Femur (tissue), 1 donor: ENCODE results near the gene CLIC3.
A peak's percentile ranks its signal among the peaks of the same experiment; 100 is the strongest.

Source experiments
- DNase-seq: peaks from one replicate; pipeline ENCODE4 v3.0.0-alpha.2; 2017

The CLIC3 gene

DNA sequence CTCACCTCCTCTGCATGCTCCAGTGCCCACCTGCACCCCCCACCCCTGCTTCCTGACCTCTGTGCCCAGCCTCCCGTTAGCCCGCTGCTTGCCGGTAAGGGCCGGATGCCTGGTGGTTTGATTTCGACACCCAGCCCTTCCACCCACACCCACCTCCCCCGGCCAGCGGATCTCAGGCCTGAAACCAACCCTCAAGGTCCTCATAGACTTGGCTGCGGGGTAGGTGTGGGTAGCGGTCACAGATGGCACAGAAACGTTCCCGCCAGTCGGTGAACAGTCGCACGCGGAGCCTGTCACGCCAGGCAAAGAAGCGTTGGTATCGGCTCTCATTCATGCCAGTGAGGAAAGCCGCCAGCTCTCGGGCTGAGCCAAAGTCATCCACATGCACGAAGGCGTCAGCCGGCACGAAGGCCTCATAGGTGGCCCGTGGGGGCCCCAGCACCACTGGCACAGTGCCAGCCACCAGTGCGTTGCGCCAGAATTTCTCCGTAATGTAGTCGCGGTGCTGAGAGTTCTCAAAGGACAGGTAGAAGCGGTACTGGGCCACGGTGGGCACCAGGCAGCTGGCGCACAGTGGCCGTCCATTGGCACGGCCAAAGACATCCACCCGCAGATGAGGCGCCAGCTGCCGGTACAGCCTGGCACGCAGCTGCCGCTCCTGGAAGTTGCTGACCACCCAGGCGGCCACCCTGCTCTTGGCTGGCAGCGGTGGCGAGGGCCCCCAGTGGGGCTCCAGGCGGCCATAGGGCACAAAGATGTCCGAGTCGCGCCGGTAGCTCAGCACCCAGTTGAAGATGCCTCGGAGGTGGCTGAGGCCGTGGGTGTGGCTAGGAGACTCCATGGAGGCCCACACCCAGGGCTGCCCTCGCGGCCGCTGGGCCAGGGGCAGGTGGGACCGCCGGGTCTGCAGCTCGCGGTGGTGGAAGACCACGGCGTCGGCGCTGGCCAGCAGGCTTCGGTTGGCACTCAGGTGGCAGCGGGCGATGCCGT is 34.5 kb upstream of the CLIC3 start:
- no peak for DNase-seq

- DNase-seq = no peak
Measured at GRCh38 chr9:137030006-137030405, 33.6 kb upstream of the CLIC3 start.

DNA sequence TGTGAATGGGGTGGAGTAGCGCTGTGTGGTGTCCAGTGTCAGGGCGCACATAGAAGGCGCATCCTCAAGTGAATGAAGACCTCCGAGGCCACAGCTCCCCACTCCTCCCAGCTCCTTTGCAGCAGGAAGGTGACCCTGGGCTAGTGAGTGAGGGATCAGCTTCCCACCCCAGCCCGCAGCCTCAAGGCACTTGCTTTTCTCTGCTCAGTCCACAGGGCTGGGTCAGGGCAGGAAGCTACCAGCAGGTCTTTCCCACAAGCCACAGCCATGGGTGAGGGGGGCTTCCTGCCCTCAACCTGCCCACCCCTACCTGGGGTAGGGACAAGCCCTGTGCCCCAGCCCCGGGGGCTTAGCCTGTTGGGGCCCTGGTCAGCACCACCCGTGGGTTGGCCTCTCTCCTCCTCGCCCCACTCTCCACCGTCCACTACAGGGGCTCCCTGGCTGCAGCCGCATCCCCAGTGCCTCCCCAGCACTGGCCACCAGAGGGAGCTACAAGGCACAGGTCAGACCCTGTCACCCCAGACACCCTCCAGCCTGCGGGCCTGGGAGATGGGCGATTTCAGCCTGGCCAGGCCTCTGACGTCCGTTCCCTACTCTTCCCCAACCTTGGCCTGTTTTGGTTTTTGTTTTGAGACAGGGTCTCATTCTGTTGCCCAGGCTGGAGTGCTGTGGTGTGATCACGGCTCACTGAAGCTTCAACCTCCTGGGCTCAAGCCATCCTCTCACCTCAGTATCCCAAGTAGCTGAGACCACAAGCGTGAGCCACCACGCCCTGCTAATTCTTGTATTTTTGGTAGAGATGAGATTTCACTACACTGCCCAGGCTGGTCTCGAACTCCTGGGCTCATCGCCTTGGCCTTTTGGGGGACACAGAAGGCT is 32.9 kb upstream of the CLIC3 start:
- DNase-seq = peak; percentile 75

GRCh38 chr9:137028263-137029057 is 32.1 kb upstream of the CLIC3 start:
- peak; percentile 67 for DNase-seq

DNA sequence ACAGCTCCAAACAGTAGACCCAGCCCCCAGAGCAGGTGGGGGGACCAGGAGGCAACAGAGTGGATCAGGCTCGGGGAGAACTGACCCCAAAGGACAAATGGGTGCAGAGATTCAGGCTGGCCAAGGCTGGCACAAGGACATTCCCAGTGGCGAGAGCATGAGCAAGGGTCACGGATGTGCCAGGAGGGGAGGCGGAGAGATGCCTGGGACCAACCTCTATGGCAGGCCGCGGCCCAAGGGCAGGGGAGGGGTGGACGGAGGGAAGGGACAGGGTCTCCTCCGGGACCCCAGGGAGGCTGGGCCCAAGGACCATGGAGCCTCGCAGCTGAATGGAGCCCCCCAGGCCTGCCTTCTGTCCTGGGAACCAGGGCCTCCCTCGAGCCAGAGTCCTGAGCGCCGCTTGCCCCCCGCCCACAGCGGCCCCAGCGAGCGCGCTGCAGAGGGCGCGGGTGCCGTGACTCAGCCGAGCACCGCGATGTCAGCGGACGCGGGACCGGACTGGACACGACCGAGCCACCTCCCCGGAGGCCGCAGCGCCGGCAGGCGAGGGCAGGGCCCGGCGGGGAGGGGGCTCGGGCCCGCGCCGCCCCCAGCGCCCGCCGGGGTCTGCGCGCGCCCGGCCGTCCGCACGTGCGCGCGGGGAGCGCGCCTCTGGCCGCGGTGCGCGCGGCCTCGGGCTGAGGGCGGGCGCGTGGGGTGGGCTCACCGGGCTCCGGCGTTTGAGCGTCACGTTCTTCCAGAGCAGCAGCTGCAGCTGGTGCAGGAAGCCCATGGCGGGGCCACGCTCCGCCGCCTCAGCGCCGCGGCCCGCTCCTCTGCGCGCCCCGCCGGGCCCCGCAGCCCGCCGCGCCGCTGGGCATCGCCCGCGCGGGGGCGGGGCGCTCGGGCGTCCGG is 31.2 kb upstream of the CLIC3 start, which contains the start of gene ABCA2:
ABCA2 (minus strand) TSS at position 869 of the 894 bp plus-strand sequence; CDS start at position 772, 97 bp downstream.
- DNase-seq = no peak

DNA sequence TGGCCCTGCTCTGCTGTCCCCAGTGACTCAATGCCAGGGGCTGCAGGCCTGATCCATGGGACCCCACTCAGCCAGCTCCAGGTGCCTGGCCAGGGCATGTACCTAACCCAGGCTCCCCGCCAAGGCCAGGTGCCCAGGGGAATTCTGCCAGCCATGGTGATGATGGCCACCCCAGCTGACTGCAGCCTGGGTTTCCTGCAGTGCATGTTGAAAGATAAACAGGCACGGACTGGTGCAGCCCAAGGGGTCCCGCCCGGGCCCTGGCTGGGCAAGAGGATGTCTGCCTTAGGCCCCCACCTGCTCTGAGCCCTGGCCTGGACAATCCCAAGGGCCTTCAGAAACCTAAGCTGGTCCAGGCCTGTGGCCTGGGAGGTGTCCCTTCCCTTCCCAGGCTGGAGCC is 30.5 kb upstream of the CLIC3 start:
- no peak for DNase-seq

DNA sequence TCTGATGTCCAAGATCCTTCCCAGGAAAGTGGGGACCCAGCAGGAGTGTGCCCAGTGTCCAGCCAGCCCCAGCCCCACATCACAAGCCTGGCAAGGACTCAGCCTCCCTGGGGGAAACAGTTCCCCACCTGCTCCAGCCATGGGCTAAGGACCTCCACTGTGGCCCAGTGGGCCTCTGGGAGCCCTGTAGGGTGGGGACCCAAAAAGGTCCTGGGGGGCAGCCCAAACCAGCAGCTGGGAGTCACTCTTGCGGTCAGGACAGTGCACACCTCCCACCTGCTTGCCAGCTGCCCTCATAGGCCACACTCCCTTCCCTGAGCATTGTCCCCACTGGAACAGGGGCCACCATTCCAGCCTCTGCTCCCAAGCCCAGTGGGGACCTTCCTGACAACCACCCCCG is 30.0 kb upstream of the CLIC3 start:
- DNase-seq = no peak

GRCh38 chr9:137025517-137025966 is 29.2 kb upstream of the CLIC3 start:
- no peak for DNase-seq

DNA sequence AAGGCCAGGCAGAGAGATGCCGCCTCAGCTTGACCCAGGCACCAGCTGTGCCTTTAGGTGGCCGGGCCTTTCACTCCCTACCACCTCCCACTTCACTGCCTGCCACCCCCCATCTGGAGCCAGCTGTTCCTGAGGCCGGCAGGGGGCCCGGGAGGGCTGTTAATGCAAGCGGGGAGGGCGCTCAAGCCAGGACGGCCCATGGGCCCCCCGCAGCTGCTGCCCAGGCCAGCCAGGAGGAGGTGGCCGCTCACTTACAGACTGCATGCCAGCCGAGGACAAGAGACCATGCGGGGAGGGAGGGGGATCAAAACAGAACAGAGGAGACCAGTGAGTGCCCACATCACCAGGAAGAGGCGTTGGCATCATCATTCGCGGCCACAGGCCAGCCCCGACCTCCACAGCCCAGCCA is 27.2 kb upstream of the CLIC3 start:
- no peak for DNase-seq

DNA sequence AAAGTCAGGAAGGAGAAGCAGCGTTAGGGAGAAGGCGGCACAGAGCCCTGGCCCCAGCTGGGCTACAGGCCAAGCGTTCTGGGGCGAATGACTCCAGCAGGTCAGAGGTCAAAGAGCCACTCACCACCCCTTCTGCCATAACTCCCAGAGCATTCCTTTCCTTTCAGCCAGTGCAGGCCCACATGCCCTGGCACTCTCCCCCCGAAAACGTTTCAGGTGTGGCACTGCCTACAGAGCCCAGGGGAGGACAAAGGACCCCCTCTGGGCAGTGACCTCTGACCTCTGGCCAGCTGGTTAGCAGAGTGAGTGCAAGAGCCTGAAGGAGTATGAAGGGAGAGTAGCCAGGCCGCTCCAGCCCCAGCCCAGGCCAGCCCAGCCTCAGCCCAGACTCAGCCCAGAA is 26.8 kb upstream of the CLIC3 start:
- no peak for DNase-seq

- DNase-seq = no peak
Measured at GRCh38 chr9:137022662-137023008, 26.3 kb upstream of the CLIC3 start.

DNA sequence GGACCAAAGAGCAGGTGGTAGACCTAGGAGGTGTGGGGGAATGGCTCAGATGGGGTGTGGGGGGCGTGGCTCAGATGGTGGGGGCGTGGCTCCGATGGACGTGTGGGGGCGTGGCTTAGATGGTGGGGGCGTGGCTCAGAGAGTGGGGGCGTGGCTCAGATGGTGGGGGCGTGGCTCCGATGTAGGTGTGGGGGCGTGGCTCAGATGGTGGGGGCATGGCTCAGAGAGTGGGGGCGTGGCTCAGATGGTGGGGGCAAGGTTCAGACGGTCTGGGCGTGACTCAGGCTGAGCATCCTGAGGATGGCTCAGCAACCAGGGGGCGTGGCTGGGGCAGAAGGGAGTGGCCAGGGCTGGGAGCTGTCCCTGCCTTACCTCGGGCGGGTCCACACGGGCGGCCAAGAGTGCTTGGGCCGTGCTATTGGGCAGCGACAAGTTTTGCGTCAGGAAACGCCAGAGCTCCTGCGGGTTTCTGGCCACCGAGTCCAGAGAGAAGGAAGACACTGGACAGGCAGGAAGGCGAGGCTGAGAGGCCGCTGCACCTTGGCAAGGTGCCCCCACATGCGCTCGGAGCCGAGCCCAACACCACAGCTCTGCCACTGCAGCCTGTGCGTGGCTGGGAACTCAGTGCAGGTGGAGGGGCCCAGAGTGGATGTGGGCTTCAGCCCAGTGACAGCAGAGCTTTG is 25.8 kb upstream of the CLIC3 start:
- DNase-seq = no peak

DNA sequence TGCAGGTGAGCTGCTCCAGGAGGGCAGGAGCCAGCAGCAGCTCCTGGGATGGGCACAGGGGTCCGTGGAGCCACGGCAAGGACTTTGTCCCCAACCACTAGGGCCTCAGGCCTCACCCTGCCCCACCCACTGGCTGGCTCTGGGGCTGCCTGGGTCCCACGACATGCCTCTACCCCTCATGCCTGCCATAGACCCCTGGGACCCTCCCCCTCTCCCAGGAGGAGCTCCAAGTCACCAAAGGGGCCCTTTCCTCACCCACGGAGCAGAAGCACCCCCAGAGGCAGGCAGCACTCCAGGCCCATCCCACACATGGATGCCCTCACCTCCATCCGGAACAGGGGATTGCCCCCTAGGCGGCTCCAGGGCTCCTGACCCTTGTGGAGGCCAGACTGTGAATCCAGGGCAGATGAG is 25.2 kb upstream of the CLIC3 start:
- DNase-seq = no peak

DNA sequence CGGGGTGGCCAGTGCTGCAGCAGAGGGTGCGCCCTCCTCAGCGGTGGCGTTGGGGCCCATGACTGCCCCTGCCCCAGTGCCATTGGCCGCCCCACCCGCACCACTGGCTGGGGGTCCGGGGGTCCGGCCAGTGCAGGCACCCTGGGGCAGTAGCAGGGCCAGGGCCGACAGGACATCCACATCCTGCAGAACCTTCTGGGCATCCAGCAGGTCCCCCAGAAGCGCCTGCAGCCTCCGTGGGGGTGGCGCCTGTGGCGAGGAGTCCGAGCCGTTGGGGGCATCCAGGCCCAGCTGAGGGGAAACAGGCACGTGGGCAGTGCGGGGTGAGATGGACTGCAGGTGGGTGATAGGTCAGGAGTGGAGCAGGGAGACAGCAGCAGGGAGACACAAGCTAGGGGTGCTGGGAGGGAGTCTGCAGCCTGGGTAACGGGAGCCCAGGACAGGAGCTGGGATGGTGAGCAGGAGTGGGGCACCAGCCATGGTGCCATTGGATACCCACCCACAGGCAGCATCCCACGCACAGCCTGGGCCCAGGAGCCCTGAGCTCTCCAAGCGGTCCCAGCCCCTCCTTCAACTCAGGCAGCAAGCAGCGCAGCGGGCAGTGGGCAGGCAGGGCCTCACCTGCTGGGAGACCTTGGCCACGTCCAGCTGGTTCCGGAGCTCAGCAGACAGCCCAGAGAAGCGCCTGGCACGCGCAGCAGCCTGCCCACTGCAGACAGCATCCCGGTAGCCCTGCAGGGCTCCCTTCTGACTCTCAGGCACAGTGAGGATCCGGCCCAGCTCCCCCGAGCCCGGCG is 24.6 kb upstream of the CLIC3 start:
- DNase-seq = no peak

DNA sequence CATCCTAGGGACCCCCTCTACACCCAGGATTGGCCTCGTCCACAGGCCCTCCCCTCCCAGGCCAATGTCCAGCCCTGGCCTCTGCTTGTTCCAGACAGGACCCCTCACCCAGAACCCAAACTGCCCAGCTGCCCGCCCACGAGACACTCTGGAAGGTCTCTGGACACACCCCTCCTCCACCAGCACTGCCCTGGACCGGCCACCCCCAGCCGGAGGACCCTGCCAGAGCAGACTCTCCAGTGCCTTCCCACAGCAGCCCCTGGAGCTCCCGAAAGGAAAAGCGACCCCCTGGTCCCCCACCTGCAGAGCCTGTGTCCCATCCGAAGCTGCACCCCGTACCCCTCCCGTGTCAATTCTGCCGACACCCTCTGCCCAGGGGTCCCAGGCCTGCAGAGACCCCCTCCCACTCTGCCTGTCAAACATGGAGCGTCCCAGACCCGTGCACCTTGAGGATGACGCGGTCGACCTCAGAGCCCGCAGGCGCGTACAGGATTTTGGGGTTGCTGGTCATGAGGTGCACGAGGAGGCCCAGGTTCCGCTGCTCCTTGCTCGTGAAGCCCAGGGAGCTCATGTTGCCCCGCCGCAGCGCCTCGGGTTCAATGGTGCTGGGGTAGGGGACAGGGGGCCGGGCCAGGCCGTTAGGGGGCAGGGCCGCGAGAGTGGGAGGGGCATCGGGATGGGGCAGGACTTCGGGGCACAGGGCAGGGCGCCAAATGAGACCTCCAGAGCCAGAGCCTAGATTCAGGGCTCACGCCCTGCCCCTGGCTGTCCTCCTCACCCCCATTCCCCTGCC is 23.7 kb upstream of the CLIC3 start:
- DNase-seq = no peak

- no peak for DNase-seq
Measured at GRCh38 chr9:137018761-137019559, 22.6 kb upstream of the CLIC3 start.

GRCh38 chr9:137017791-137018497 is 21.6 kb upstream of the CLIC3 start:
- no peak for DNase-seq

GRCh38 chr9:137017071-137017470 is 20.7 kb upstream of the CLIC3 start:
- DNase-seq = no peak
